GM12891 (cell line): ENCODE measurements around the gene RTN1. TPM values are rescaled to one million over a fixed set of nuclear protein-coding genes. Genes with fewer than 3 reads are reported as not detected.

Experiments used
- DNase-seq: peaks from one replicate; pipeline ENCODE4 v3.0.0; 2011; ENCODE audit warnings: low spot score; ENCODE audit not compliant: insufficient read length
- FAIRE-seq: peaks from 2 replicates; lab custom pipeline; 2011; peaks lifted over from hg19 to GRCh38; lab: Jason Lieb, UNC
- PAX5 ChIP-seq: IDR thresholded peaks from 2 replicates; pipeline ENCODE4 v1.6.1; 2011; ENCODE audit warnings: low read length, moderate library complexity, mild to moderate bottlenecking; ENCODE audit not compliant: insufficient read depth, severe bottlenecking
- POLR2A ChIP-seq: IDR thresholded peaks from 2 replicates; pipeline ENCODE4 v1.6.1; 2011; ENCODE audit warnings: low read depth, low read length, control low read depth
- POLR2AphosphoS5 ChIP-seq: IDR thresholded peaks from 2 replicates; pipeline ENCODE4 v1.6.1; 2011; ENCODE audit warnings: low read depth, low read length, control low read depth
- POU2F2 ChIP-seq: IDR thresholded peaks from 2 replicates; pipeline ENCODE4 v1.6.1; 2011; ENCODE audit warnings: low read depth, mild to moderate bottlenecking, control low read depth, low read length, moderate library complexity
- SPI1 ChIP-seq: IDR thresholded peaks from 2 replicates; pipeline ENCODE4 v1.6.1; 2011; ENCODE audit warnings: low read depth, low read length, control low read depth
- TAF1 ChIP-seq: IDR thresholded peaks from 2 replicates; pipeline ENCODE4 v1.6.1; 2011; ENCODE audit warnings: low read depth, low read length, control low read depth
- polyA plus RNA-seq: library from polyadenylated mRNA; unstranded; fragments of >200 nt; gene quantifications from one replicate; pipeline ENCODE4 v1.2.1, GENCODE V29; 2012; ENCODE audit warnings: low read depth, missing spikeins, inconsistent platforms; ENCODE audit not compliant: missing spikeins

Gene RTN1
- polyA plus RNA-seq: 0.06 TPM

DNA sequence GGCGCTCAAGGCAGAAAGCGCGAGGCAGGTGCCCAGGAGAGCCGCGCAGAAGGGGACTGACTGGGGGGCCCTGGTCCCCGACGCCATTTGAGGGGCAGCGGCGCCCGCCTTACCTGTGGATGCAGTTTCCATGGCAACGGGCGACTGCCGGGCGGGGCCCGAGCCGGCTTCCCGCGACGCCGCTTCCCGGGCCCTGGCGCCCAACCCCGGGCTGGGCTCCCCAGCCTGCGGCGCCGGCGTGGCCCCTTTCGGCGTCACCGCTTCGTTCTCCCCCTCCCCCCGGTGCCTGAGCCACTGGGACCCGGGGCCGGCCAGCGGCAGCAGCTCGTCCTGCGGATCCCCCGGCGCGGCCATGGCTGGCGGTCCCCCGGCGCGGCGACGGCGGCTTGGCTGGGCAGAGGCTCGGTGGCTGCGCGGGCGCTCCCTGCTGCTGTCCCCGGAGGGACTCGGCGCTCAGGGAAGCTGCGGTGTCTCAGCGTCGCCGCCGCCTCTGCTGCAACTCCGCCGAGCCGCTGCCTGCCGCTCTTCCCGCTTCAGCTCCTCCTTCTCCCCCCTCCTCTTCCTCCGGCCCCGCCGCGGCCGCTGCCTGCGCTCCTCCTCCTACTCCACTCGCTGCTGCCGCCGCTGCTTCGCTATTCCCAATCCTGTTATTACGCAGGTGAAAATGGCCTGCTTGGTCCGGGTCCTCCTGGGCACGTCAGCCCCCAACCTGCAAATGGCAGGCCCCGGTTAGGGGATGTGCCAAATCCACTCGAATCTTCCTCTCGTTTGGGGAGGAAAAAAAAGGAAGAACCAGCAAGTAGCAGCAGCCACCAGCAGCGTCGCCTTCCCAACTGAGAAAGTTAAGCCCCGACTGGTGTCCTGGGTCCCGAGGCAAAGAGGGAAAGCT, at the start of gene RTN1:
Gene RTN1, minus strand, starts transcription at position 500 of the 889 bp plus-strand sequence. Its CDS starts 146 bp downstream, at position 354.
- TF ChIP-seq PAX5 (no peak), POLR2A (no peak), POLR2AphosphoS5 (no peak), POU2F2 (no peak), TAF1 (no peak), SPI1 (no peak)
- peak; percentile 39 for DNase-seq
- peak; percentile 61 for FAIRE-seq

GRCh38 chr14:59920378-59920683, 49.8 kb upstream of the RTN1 start:
- TF ChIP-seq POLR2AphosphoS5: no peak
- TF ChIP-seq SPI1: no peak
- no peak for TF ChIP-seq PAX5
- TF ChIP-seq POU2F2: no peak
- FAIRE-seq: no peak

DNA sequence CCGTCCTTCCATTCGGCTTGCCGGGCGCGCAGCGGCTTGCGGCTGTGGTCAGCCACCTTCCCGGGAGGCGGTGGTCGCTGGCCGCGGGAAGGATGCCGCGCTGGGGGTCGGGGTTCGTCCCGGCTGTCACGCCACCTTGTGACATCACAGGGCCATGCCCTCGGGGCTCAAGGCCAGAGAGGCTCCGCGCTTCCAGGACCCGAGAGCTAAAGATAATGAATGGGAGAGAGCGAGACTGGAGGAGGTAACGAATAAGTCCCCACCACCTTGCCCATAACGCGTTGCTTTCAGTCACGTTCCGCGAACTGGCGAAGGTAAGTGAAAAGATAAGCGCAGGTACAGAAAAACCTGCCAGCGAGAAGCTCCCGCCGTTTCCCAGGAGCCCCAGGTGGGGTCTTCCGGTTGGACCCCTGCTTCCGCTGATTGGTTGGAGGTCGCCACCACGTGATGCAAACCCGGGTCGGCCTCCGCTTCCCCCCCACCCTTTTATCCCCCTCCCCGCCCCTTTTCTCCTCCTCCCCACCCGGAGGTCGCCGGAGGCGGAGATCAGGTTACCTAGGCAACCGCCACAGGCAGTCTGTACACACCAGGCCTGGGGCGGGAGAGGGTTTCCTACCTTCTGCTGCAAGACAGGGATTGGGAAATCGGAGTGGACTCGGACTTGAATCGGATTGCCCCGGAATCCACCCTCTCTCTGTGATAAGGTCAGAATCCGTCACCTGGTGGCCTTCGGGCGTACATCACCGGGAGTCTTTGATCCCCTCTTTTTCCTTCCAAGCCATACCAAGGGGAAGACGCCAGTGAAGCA, 49.2 kb upstream of the RTN1 start, which contains the start of gene LRRC9:
Gene LRRC9, plus strand, starts transcription at position 575 of the 808 bp plus-strand sequence.
- DNase-seq (no peak), FAIRE-seq (peak; percentile 83)
- TF ChIP-seq POU2F2: no peak

More at GRCh38 chr14:59920378-59920683, 49.8 kb upstream of the RTN1 start:
- DNase-seq: no peak

GRCh38 chr14:59918824-59919569, 48.4 kb upstream of the RTN1 start:
- FAIRE-seq (peak; percentile 41), DNase-seq (no peak)
- TF ChIP-seq POLR2AphosphoS5: no peak
- no peak for TF ChIP-seq TAF1
- no peak for TF ChIP-seq POU2F2
- TF ChIP-seq POLR2A: no peak

GRCh38 chr14:59913187-59913586, 42.6 kb upstream of the RTN1 start:
- FAIRE-seq (no peak), DNase-seq (no peak)
- no peak for TF ChIP-seq POLR2AphosphoS5
- no peak for TF ChIP-seq TAF1
- no peak for TF ChIP-seq POLR2A
- no peak for TF ChIP-seq SPI1
- no peak for TF ChIP-seq PAX5
- TF ChIP-seq POU2F2: no peak

DNA sequence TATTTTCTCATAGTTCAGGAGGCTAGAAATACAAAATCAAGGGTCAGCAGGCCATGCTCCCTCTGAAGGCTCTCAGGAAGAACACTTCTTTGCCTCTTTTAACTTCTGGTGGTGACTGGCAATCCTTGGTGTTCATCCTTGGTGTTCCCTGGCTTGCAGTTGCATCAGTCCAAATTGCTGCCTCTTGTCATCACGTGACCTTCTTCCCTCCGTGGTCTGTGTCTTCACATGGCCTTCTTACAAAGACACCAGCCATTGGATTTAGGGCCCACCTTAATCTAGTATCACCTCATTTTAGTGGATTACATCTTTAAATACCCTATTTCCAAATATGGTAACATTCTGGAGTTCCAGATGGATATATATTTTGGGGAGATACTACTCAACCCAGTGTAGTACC, 41.9 kb upstream of the RTN1 start:
- FAIRE-seq (no peak), DNase-seq (no peak)

DNA sequence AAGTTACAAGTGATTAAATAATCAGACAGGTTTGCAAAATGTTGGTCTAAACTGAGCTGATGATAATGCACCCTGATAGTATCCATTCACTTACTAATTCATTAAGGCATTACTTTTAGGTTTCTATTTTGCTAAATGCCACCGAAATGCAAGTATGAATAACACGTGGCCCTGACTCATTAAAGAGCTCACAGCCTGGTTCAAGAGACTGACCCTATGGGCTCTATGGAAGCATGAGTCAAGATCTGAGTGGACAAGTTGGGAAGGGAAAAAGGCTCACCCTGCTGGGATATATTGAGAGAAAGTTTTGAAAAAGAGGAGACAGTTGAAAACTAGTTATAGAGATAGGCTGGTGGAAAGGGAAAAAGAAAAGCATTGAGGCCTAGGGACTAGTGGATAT, 34.6 kb upstream of the RTN1 start:
- TF ChIP-seq POLR2A (no peak), POLR2AphosphoS5 (no peak), TAF1 (no peak), SPI1 (no peak), PAX5 (no peak), POU2F2 (no peak)
- DNase-seq: no peak
- FAIRE-seq: no peak

More for the DNA sequence above, 41.9 kb upstream of the RTN1 start:
- TF ChIP-seq TAF1: no peak
- no peak for TF ChIP-seq POU2F2
- TF ChIP-seq PAX5: no peak

DNA sequence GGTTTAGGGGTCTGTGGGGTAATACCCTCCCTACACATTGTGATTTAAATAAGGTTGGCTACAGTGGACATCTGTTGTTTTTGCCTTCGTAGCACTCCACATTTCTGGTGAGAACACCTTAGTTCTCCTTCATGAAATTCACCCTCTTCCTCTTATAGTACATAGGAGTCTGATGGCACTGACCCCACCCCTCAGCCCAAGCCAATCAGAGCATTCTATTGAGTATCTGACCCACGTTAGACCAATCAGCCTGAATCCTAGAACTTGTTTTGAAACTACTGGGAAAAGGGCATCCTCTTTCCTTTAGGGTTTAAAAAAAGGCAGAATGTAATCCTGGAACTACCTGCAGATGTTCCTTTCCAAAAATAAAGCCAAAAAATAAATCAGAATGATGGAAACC, 33.6 kb upstream of the RTN1 start:
- no peak for DNase-seq
- no peak for TF ChIP-seq POLR2AphosphoS5
- no peak for FAIRE-seq

GRCh38 chr14:59900556-59900955, 30.0 kb upstream of the RTN1 start:
- FAIRE-seq: no peak
- no peak for DNase-seq
- no peak for TF ChIP-seq SPI1
- TF ChIP-seq TAF1: no peak
- TF ChIP-seq POU2F2: no peak
- TF ChIP-seq POLR2AphosphoS5: no peak
- TF ChIP-seq POLR2A: no peak
- no peak for TF ChIP-seq PAX5
